Fibroblast of lung (primary cell): ENCODE data around the gene PITPNB.

Source experiments
- CTCF ChIP-seq, 2 donors: IDR thresholded peaks in 1 of 2; conservative IDR thresholded peaks in 1 of 2; 1 replicate in 1 of 2; 2 replicates in 1 of 2; pipeline ENCODE4 v1.5.1; 2011 to 2012; ENCODE audit warnings: low read length in 2 of 2, control low read depth in 1 of 2, inconsistent platforms in 1 of 2, low read depth in 1 of 2, mild to moderate bottlenecking in 1 of 2
- EZH2 ChIP-seq: IDR thresholded peaks from 2 replicates; pipeline ENCODE4 v1.5.1; 2012; ENCODE audit warnings: low read length, control low read depth, mild to moderate bottlenecking; ENCODE audit errors: missing control alignments

GRCh38 chr22:27913162-27913741 lies 5.8 kb downstream of the PITPNB start:
- TF ChIP-seq CTCF (conservative IDR thresholded peaks at IDR 0.05 in 1 of 2, IDR thresholded peaks at IDR 0.05 in 1 of 2; ENCODE audit: low read depth in 1 of 2, low read length in 2 of 2) = no peak
- no peak for TF ChIP-seq EZH2
